SK-N-SH (cell line): ENCODE data around the gene ARSH. TPM values are rescaled to one million over a fixed set of nuclear protein-coding genes. Genes with fewer than 3 reads are reported as not detected.

Source experiments
- CTCF ChIA-PET: fragments of 300-600, 350-600 bp; formaldehyde crosslinking; extraction: SDS; loops from one replicate; lab custom pipeline; 2021; lab: Yijun Ruan, JAX
- POLR2A ChIA-PET: fragments of 350-600 bp; sonication (Branson Sonifier 250); formaldehyde crosslinking; extraction: SDS; loops from one replicate; lab custom pipeline; 2020; ENCODE audit warnings: antibody characterized with exemption, inconsistent platforms; lab: Yijun Ruan, JAX
- DNase-seq: peaks from one replicate; pipeline ENCODE4 v3.0.0; 2012
- H2AFZ ChIP-seq: fragments of 200-600 bp; sonication (generic); 2 replicates; pipeline ENCODE4 v1.8.1; 2016; ENCODE audit warnings: antibody characterized with exemption, mild to moderate bottlenecking, low read depth
- H3F3A ChIP-seq: fragments of 200-600 bp; sonication (generic); replicated peaks from 2 replicates; pipeline ENCODE3; 2016; ENCODE audit warnings: antibody characterized with exemption, mild to moderate bottlenecking; ENCODE audit not compliant: insufficient read depth
- H3K27ac ChIP-seq, 2 experiments: fragments of 200-500 bp in 1 of 2; fragments of 200-600 bp in 1 of 2; sonication (Bioruptor generic) in 1 of 2; sonication (generic), shearing (Covaris generic) in 1 of 2; 2 replicates each; pipeline versions ENCODE4 v1.5.1 to v1.6.1; 2014 to 2016; ENCODE audit warnings: low read depth in 2 of 2, inconsistent platforms in 1 of 2, low read length in 1 of 2, mild to moderate bottlenecking in 1 of 2, mixed read lengths in 1 of 2
- H3K27me3 ChIP-seq: fragments of 200-600 bp; sonication (generic), shearing (Covaris generic); 2 replicates; pipeline ENCODE4 v1.6.1; 2016; ENCODE audit warnings: mixed run types; ENCODE audit not compliant: insufficient read depth
- H3K36me3 ChIP-seq, 2 experiments: fragments of 200-500 bp in 1 of 2; fragments of 200-600 bp in 1 of 2; sonication (Bioruptor generic) in 1 of 2; sonication (generic) in 1 of 2; replicated peaks in 1 of 2; 2 replicates each; pipeline versions ENCODE3 to v1.5.1; 2014 to 2016; ENCODE audit warnings: low read length in 1 of 2, mild to moderate bottlenecking in 1 of 2; ENCODE audit not compliant: insufficient read depth in 2 of 2, control insufficient read depth in 1 of 2
- H3K4me1 ChIP-seq, 2 experiments: fragments of 200-500 bp in 1 of 2; fragments of 200-600 bp in 1 of 2; sonication (Bioruptor generic) in 1 of 2; sonication (generic), shearing (Covaris generic) in 1 of 2; 2 replicates each; pipeline versions ENCODE4 v1.5.1 to v1.6.1; 2014 to 2016; ENCODE audit warnings: low read depth in 1 of 2, low read length in 1 of 2, mixed run types in 1 of 2; ENCODE audit not compliant: insufficient read depth in 2 of 2, control insufficient read depth in 1 of 2
- H3K4me2 ChIP-seq: fragments of 200-600 bp; sonication (generic), shearing (Covaris generic); 2 replicates; pipeline ENCODE4 v1.6.1; 2017; ENCODE audit warnings: mixed run types
- H3K4me3 ChIP-seq, 2 experiments: fragments of 200-500 bp in 1 of 2; fragments of 200-600 bp in 1 of 2; sonication (Bioruptor generic) in 1 of 2; sonication (generic), shearing (Covaris generic) in 1 of 2; 2 replicates each; pipeline versions ENCODE4 v1.5.1 to v1.8.1; 2014 to 2016; ENCODE audit warnings: low read depth in 2 of 2, inconsistent platforms in 1 of 2, low read length in 1 of 2, mild to moderate bottlenecking in 1 of 2, mixed read lengths in 1 of 2, moderate library complexity in 1 of 2
- H3K79me2 ChIP-seq: fragments of 200-600 bp; sonication (generic); 2 replicates; pipeline ENCODE4 v1.8.1; 2017; ENCODE audit warnings: mild to moderate bottlenecking; ENCODE audit not compliant: insufficient read depth
- H3K9ac ChIP-seq: fragments of 200-600 bp; sonication (generic); 2 replicates; pipeline ENCODE4 v1.6.1; 2017; ENCODE audit warnings: mixed run types
- H3K9me2 ChIP-seq: fragments of 200-600 bp; sonication (generic); 2 replicates; pipeline ENCODE4 v1.6.1; 2017; ENCODE audit warnings: mixed run types
- H3K9me3 ChIP-seq: fragments of 200-600 bp; sonication (generic); 2 replicates; pipeline ENCODE4 v1.6.1; 2017; ENCODE audit warnings: mixed run types, mild to moderate bottlenecking, moderate library complexity
- H4K20me1 ChIP-seq: fragments of 200-600 bp; sonication (generic); 2 replicates; pipeline ENCODE4 v1.6.1; 2017; ENCODE audit warnings: mild to moderate bottlenecking, mixed run types; ENCODE audit not compliant: insufficient read depth
- CHD2 ChIP-seq: fragments of 150-350 bp; IDR thresholded peaks from 2 replicates; pipeline ENCODE4 v1.6.1; 2018; ENCODE audit warnings: low read length; ENCODE audit not compliant: partially characterized antibody
- ELF1 ChIP-seq: IDR thresholded peaks from 2 replicates; pipeline ENCODE4 v1.4.0; 2012
- FOSL2 ChIP-seq: IDR thresholded peaks from 2 replicates; pipeline ENCODE4 v1.4.0; 2012; ENCODE audit warnings: low read depth, mild to moderate bottlenecking, moderate library complexity, borderline replicate concordance
- FOXM1 ChIP-seq: IDR thresholded peaks from 2 replicates; pipeline ENCODE4 v1.4.0; 2012; ENCODE audit warnings: low read depth, mild to moderate bottlenecking
- JUND ChIP-seq: IDR thresholded peaks from 2 replicates; pipeline ENCODE4 v1.4.0; 2012
- MEF2A ChIP-seq: IDR thresholded peaks from 2 replicates; pipeline ENCODE4 v1.4.0; 2012; ENCODE audit warnings: low read depth, borderline replicate concordance
- MXI1 ChIP-seq: IDR thresholded peaks from 2 replicates; pipeline ENCODE4 v1.6.1; 2012; ENCODE audit warnings: mild to moderate bottlenecking, low read depth, low read length, improper control_type of control experiment
- NFIC ChIP-seq: IDR thresholded peaks from 2 replicates; pipeline ENCODE4 v1.4.0; 2012; ENCODE audit warnings: borderline replicate concordance
- RAD21 ChIP-seq: IDR thresholded peaks from 2 replicates; pipeline ENCODE4 v1.6.1; 2012; ENCODE audit warnings: mild to moderate bottlenecking, low read length
- RCOR1 ChIP-seq: fragments of 150-350 bp; IDR thresholded peaks from 2 replicates; pipeline ENCODE4 v1.6.1; 2017; ENCODE audit warnings: antibody characterized with exemption, low read length
- RXRA ChIP-seq: IDR thresholded peaks from 2 replicates; pipeline ENCODE4 v1.4.0; 2012; ENCODE audit warnings: low read depth, mild to moderate bottlenecking, borderline replicate concordance
- SIN3A ChIP-seq: IDR thresholded peaks from 2 replicates; pipeline ENCODE4 v1.6.1; 2012; ENCODE audit warnings: low read depth, mild to moderate bottlenecking, low read length, moderate library complexity, borderline replicate concordance
- SMC3 ChIP-seq: IDR thresholded peaks from 2 replicates; pipeline ENCODE4 v1.6.1; 2012; ENCODE audit warnings: low read depth, low read length, improper control_type of control experiment
- TCF12 ChIP-seq: IDR thresholded peaks from 2 replicates; pipeline ENCODE4 v1.4.0; 2012
- TEAD4 ChIP-seq: IDR thresholded peaks from 2 replicates; pipeline ENCODE4 v1.4.0; 2012; ENCODE audit warnings: mild to moderate bottlenecking, borderline replicate concordance; ENCODE audit not compliant: insufficient read depth
- USF2 ChIP-seq: fragments of 150-350 bp; IDR thresholded peaks from 2 replicates; pipeline ENCODE4 v1.6.1; 2017; ENCODE audit warnings: antibody characterized with exemption, low read length, low read depth, borderline replicate concordance
- YY1 ChIP-seq: IDR thresholded peaks from 2 replicates; pipeline ENCODE4 v1.4.0; 2012; ENCODE audit warnings: low read depth, mild to moderate bottlenecking
- WGBS: methylation state at CpG from one replicate; pipeline ENCODE4 v1.1.6; 2017; ENCODE audit warnings: low lambda C conversion rate; 5-methylcytosine and 5-hydroxymethylcytosine counted together
- polyA plus RNA-seq, 3 experiments: library from polyadenylated mRNA; depleted of rRNA; stranded (reverse); fragments of >200 nt; gene quantifications; 2 replicates each; pipeline ENCODE4 v1.2.3, GENCODE V29; 2012
- TF ChIP-seq, protein P1 (sequence below): IDR thresholded peaks from 2 replicates; pipeline ENCODE4 v1.4.0; 2012; ENCODE audit warnings: low read depth, borderline replicate concordance
- TF ChIP-seq, protein P2 (sequence below): IDR thresholded peaks from 2 replicates; pipeline ENCODE4 v1.4.0; 2012; ENCODE audit warnings: low read depth, borderline replicate concordance
- TF ChIP-seq, protein P3 (sequence below): IDR thresholded peaks from 2 replicates; pipeline ENCODE4 v1.4.0; 2012; ENCODE audit warnings: low read depth
- TF ChIP-seq, protein P4 (sequence below): IDR thresholded peaks from 2 replicates; pipeline ENCODE4 v1.6.1; 2012; ENCODE audit warnings: mild to moderate bottlenecking, low read depth, low read length, moderate library complexity
- TF ChIP-seq, protein P5 (sequence below): IDR thresholded peaks from 2 replicates; pipeline ENCODE4; 2012

The ARSH gene
- polyA plus RNA-seq, 1 of the 3 experiments (the other 2 are of a cell fraction), result not detected

DNA sequence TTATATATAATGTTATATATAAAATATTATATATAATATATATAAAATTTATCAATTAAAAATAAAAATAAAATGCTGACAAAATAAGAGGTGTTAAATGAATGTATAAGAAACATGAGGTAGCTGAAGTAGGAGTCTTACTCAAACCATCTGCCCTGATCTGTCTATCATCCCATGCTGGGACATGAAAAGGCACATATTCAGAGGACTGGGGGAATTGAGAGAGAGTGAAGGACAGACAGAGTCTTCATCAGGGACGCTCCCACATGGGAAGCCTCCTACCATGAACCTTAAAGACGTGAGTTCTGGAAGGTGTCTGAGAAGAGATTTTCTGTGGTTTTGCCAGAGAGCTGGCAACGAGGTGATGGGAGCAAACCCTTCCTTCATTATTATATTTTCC, 30.9 kb downstream of the ARSH start:
- no peak overlapping the region for H3K9ac ChIP-seq
- no peak for TF ChIP-seq FOSL2
- TF ChIP-seq, protein P1, sequence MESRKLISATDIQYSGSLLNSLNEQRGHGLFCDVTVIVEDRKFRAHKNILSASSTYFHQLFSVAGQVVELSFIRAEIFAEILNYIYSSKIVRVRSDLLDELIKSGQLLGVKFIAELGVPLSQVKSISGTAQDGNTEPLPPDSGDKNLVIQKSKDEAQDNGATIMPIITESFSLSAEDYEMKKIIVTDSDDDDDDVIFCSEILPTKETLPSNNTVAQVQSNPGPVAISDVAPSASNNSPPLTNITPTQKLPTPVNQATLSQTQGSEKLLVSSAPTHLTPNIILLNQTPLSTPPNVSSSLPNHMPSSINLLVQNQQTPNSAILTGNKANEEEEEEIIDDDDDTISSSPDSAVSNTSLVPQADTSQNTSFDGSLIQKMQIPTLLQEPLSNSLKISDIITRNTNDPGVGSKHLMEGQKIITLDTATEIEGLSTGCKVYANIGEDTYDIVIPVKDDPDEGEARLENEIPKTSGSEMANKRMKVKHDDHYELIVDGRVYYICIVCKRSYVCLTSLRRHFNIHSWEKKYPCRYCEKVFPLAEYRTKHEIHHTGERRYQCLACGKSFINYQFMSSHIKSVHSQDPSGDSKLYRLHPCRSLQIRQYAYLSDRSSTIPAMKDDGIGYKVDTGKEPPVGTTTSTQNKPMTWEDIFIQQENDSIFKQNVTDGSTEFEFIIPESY, result no peak
- TF ChIP-seq ELF1, result no peak
- TF ChIP-seq, protein P2, sequence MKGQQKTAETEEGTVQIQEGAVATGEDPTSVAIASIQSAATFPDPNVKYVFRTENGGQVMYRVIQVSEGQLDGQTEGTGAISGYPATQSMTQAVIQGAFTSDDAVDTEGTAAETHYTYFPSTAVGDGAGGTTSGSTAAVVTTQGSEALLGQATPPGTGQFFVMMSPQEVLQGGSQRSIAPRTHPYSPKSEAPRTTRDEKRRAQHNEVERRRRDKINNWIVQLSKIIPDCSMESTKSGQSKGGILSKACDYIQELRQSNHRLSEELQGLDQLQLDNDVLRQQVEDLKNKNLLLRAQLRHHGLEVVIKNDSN, result no peak
- TF ChIP-seq SMC3, result no peak
- TF ChIP-seq, protein P3, sequence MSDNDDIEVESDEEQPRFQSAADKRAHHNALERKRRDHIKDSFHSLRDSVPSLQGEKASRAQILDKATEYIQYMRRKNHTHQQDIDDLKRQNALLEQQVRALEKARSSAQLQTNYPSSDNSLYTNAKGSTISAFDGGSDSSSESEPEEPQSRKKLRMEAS, result no peak
- TF ChIP-seq MXI1, result no peak
- no peak for TF ChIP-seq FOXM1
- no peak for TF ChIP-seq NFIC
- no peak overlapping the region for H3K27ac ChIP-seq
- no peaks in the 10 kb centered on the region for H3K9me2 ChIP-seq
- no peaks in the 10 kb centered on the region for H3K79me2 ChIP-seq
- H3K9me3 ChIP-seq, result no peaks in the 10 kb centered on the region
- no peak overlapping the region for H3K4me2 ChIP-seq
- 19% methylated on average over 3 of the region's 3 CpGs for WGBS
- H3K36me3 ChIP-seq, result no peaks in the 10 kb centered on the region
- H3K27me3 ChIP-seq, result no peaks in the 10 kb centered on the region
- ChIA-PET POLR2A (no interaction called here), CTCF (interaction anchor here (0.6 kb wide), 1 partner anchor 167 kb away, joined by 3 read pairs; no protein-coding TSS in a partner anchor)
- DNase-seq, result no peak
- H3K4me1 ChIP-seq, result no peaks in the 10 kb centered on the region
- no peaks in the 10 kb centered on the region for H4K20me1 ChIP-seq
- H3K4me3 ChIP-seq, result no peak overlapping the region
- no peak overlapping the region for H2AFZ ChIP-seq
- peaks cover 6% of the 10 kb centered on the region for H3F3A ChIP-seq

DNA sequence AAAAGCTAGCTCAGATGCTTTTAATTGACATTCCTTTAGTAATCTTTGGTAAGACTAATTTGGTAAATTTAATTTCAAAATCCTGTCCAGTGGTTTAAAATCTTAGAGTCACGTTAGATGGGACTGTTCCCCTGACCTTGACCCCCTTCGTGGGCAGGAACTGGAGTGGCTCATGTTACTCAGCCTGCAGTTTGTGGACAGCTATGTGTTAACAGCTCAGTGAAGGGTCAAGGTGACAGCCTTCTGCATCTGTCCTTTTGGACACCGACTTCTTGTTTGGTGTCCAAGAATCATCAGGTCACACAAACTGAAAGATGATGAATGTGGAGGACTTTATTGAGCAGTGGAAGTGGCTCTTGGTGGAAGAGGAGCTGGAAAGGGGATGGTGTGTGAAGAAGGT, 37.9 kb downstream of the ARSH start:
- Histone ChIP-seq H3F3A (no peaks in the 10 kb centered on the region), H3K9me3 (no peaks in the 10 kb centered on the region), H3K9me2 (no peaks in the 10 kb centered on the region), H3K36me3 (no peaks in the 10 kb centered on the region), H3K79me2 (no peaks in the 10 kb centered on the region), H3K4me1 (no peaks in the 10 kb centered on the region), H2AFZ (no peak overlapping the region), H4K20me1 (no peaks in the 10 kb centered on the region), H3K27ac (no peak overlapping the region), H3K27me3 (no peaks in the 10 kb centered on the region), H3K9ac (no peak overlapping the region), H3K4me2 (no peak overlapping the region), H3K4me3 (no peak overlapping the region)
- ChIA-PET CTCF (interaction anchor here (0.8 to 1.2 kb wide), 2 partner anchors 9 to 155 kb away, joined by 3 read pairs; no protein-coding TSS in a partner anchor), POLR2A (no interaction called here)
- no peak for DNase-seq
- WGBS, result 3% methylated on average over 3 of the region's 3 CpGs
- TF ChIP-seq JUND (no peak), MEF2A (no peak), USF2 (no peak), RXRA (no peak), FOXM1 (no peak), YY1 (no peak), CHD2 (no peak), SMC3 (no peak), RCOR1 (no peak), SIN3A (no peak), TEAD4 (no peak), MXI1 (no peak), TCF12 (no peak), RAD21 (no peak)
- TF ChIP-seq, protein P4, sequence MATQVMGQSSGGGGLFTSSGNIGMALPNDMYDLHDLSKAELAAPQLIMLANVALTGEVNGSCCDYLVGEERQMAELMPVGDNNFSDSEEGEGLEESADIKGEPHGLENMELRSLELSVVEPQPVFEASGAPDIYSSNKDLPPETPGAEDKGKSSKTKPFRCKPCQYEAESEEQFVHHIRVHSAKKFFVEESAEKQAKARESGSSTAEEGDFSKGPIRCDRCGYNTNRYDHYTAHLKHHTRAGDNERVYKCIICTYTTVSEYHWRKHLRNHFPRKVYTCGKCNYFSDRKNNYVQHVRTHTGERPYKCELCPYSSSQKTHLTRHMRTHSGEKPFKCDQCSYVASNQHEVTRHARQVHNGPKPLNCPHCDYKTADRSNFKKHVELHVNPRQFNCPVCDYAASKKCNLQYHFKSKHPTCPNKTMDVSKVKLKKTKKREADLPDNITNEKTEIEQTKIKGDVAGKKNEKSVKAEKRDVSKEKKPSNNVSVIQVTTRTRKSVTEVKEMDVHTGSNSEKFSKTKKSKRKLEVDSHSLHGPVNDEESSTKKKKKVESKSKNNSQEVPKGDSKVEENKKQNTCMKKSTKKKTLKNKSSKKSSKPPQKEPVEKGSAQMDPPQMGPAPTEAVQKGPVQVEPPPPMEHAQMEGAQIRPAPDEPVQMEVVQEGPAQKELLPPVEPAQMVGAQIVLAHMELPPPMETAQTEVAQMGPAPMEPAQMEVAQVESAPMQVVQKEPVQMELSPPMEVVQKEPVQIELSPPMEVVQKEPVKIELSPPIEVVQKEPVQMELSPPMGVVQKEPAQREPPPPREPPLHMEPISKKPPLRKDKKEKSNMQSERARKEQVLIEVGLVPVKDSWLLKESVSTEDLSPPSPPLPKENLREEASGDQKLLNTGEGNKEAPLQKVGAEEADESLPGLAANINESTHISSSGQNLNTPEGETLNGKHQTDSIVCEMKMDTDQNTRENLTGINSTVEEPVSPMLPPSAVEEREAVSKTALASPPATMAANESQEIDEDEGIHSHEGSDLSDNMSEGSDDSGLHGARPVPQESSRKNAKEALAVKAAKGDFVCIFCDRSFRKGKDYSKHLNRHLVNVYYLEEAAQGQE, result no peak
- TF ChIP-seq, protein P5, sequence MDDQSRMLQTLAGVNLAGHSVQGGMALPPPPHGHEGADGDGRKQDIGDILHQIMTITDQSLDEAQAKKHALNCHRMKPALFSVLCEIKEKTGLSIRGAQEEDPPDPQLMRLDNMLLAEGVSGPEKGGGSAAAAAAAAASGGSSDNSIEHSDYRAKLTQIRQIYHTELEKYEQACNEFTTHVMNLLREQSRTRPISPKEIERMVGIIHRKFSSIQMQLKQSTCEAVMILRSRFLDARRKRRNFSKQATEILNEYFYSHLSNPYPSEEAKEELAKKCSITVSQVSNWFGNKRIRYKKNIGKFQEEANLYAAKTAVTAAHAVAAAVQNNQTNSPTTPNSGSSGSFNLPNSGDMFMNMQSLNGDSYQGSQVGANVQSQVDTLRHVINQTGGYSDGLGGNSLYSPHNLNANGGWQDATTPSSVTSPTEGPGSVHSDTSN, result no peak
